Left hindlimb (tissue), 1 donor: Measurements from ENCODE around the gene TEX53.
A peak's percentile ranks its signal among the peaks of the same experiment; 100 is the strongest.

ENCODE experiments used
- DNase-seq: peaks from one replicate; pipeline ENCODE4 v3.0.0-alpha.2; 2018

TEX53 gene

DNA sequence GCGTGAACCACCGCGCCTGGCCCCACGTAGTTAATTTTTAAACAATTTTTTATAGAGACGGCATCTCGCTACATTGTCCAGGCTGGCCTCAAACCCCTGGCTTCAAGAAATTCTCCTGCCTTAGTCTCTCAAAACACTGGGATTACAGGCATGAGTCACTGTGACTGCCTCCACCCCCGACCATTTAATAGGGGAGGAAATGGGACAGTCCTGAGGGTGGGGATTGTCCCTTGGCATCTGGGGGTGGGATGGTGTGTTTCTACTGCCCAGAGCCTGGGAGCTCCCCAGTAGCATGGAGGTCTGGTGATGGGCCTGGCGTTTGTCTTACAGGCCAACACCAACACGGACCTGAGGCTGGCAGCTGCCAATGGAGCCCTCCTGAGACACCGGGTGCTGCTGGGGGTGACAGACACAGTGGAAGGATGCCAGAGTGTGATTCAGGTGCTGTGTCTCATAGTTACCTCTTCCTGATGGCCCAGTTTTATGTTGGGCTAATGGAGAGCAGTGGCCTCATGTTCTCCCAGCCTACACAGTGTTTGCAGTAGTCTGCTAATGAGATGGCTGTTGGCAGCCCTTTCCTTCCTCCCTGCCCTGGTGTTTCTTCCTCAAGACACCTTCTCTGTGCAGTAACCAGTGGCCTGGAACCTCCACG, 24.0 kb downstream of the TEX53 start:
- DNase-seq, result no peak

DNA sequence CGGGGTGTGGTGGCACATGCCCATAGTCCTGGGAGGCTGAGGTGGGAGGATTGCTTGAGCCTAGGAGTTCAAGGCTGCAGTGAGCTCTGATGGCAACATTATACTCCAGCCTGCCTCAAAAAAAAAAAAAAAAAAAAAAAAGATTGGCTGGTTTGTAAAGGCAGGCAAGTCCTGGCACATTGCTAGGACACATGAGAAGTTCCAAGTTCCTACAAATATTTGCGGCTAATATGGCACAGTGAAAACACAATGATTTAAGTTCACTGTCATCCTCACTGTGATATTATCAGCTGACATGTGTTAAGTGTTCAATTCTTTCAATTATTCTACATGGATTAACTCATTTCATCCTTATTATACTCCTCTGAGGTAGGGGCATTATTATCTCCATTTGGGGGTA, 26.4 kb downstream of the TEX53 start:
- DNase-seq, result no peak

DNA sequence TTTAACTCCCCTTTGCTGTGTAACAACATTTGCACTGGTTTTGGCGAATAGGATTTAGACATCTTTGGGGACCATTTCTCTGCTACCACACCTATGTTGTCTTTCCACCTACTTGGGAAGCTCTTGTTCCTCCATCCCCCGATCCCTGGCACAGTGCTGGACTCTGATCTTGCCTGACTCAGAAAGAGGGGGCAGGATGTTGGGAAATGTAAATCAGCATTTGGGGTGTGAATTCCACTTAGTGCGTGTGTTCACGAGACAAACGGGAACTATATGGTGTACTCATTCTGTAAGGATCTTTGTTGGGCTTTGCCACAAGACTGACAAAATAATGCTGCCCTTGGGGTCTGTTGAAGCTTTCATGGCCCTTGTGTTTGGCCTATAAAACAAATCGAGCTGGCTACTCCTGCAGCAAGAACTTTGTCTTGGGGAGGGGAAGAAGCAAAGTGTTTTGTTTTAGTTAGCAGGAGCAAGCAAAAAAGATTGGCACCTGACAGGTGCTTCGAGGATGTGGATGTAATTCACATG, 28.0 kb downstream of the TEX53 start:
- DNase-seq, result no peak

DNA sequence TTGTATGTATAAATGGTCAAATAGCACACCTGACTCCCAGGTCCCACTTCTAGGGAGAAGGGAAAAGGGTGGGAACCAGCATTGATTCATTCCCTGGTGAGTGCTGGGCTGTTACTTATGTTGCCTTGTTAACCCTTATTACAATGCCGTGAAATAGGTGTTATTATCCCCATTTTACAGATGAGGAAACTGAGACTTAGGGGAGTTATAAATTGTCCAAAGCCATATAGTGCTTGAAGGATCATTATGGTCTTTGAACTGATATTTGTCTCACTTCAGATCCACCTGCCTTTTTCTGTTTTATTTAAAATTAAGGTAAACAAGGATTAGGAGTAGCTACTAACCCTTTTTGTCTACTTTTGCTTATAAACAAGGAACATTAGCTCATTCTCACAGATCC, 30.1 kb downstream of the TEX53 start:
- DNase-seq, result no peak

DNA sequence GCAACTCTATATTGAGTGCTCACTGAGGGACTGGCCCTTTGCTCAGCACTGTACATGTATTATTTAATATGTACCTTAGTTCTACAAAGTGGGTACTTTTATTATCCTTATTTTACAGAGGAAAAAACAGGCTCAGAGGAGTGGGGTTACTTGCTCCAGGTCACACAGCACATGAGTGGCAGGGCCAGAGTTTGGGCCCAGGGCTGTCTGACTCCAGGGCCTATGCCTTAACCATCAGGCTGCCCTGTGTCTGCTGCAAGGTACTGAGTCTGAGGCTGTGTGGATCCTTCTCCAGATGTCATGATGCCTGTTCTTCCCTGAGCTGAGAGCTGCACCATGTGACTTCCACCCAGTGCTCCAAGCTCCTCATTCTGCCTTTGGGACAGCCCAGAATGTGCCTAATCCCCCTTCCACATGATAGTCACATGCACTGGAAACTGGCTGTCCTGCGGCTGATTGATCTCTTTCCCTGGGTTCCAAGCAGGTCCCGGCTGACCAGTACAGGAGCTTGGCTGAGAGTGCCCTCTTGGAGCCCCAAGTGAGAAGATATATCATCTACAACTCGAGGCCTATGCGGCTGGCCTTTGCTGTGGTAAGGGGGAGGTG, 31.1 kb downstream of the TEX53 start:
- DNase-seq, result no peak

DNA sequence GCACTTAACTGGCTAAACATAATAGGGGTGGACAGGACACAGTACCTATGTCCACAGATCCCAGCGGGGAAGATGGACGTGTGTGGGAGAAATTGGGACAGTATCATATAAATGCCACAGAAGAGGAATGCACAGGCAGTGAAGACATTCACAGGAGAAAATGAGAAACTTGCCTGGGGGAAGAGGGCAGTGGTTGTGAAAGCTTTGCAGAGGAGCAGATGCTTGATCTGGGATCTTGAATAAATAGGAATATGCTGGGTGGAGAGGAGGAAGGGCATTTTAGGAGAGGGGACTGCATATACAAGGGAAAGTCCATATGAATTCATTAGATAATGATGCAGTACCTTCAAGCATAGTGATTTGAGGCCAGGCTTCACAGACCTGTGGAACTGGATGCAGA, 32.9 kb downstream of the TEX53 start:
- DNase-seq, result no peak

DNA sequence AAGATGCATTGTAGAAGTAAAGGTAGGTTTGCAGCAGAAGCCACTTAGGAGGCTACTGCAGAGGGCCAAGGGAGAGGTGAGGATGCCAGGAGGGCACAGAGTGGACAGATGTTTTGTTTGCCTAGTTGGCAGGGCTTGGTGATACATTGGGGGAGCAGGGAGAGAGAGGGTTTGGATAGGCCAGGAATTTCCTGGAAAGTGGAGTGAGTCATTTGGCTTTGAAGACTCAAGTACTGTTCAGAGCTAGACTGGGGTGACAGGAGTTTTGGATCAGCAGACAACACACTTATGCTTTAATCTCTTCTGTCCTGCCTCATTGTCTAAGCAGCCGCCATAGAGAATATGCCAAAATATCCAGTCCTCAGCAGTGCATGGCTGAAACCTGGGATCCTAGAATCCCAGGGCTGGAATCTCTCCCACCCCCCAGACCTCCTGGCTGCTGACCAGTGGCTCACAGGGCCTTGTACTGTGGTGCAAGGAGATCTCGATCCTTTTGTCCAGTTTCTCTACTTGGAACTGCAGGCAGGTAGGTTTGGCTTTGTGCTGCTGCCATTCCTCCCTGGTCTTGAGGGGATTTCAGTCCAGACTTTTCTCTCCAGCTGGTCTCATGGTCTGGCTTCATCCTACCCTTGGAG, 35.5 kb downstream of the TEX53 start:
- DNase-seq, result no peak

DNA sequence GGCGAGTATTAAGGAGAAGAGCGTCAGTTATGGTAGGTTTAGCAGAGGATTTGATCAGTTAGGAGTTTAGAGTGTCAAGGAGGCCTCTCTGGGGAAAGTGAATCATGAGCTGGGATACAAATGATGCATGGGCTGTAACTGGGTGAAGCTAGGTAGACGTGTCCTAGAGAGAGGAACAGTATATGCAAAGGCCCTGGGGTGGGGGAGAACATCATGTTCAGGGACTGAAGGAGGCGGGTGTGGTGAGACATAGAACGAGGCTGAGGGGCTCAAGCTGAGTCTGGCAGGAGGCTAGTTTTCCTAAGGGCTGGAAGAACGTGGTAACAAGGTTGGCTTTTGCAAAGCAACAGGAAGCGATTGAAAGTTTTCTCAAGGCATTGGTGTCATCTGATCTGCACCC, 36.0 kb downstream of the TEX53 start:
- no peak for DNase-seq

DNA sequence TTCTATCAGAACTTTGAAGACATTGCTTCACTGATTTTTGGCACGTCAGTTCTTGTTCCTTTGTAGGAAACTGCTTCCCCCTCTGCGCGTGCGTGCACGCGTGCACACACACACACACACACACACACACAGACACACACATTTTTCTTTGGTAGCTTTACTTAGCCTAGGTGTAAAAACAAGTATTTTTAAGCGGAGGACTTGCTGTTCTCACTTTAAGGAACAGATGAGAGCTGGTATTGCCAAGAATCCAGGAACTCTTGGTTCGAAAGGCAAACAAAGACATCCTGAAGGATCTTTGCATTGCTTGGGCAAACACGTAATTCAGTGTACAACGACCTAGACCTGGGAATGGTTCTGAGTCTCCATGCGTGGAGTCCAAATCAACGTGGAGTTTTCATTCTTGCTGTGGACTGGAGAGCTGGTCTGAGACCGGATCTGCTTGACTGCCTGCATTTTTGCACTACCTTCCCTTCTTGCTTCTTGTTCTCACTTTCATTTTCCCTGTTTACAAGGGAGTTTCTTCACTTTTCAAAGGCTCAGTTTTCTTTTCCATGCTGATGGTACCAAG, 38.3 kb downstream of the TEX53 start:
- DNase-seq, result no peak

DNA sequence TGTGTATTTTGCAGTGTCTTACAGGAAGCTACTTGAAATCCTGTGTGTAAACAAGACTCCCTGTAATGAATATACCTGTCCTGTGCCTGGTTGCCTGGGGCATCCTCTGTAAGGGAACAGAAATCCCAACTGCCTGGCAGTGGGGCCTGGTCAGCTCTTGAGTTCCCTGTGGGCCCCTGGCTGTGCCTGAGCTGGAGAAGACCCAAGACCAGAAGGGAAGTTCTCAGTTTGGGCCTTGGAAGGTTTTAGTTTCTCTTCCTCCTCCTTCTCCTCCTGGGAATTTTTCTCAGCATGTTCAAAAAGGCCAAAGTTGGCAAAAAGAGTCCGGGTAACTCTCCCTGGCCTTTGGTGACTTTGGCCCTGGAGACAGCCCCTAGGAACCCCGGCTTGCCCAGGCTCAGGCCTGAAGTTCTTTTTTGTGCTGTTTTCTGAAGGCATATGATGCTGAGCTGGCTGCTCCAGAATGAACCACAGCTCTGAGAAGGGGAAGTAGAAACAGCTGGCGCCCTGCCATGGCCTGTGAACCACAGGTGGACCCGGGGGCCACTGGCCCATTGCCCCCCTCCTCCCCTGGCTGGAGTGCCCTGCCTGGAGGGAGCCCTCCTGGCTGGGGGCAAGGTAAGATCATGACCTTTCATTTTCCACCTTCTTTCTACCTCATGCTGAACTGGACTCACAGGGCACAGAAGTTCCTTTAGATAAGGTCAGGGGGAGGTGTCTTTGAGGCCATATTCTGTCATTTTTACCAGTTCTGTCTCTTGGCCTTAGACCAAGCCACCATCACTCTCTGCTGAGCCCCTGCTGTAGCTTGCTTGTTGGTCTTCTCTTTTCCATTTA, 40.7 kb downstream of the TEX53 start:
- no peak for DNase-seq

DNA sequence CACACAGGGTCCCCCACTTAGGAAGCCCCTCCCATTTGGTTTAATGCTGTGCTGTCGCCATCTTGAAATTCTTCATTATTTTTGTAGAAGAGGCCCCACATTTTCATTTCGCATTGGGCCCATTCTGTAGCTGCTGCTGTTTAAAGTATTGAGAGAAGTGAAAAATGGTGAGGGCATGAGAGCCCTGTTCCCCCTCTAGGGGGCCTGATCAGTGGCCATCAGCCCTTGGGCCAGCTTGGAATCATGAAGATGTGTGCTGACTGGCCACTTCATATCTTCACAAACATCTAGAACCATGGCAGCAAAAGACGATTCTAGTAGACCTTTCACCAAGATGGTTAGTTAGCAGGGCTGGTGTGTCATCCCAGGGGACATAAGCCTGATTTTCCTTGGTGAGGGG, 43.2 kb downstream of the TEX53 start:
- DNase-seq, result no peak

DNA sequence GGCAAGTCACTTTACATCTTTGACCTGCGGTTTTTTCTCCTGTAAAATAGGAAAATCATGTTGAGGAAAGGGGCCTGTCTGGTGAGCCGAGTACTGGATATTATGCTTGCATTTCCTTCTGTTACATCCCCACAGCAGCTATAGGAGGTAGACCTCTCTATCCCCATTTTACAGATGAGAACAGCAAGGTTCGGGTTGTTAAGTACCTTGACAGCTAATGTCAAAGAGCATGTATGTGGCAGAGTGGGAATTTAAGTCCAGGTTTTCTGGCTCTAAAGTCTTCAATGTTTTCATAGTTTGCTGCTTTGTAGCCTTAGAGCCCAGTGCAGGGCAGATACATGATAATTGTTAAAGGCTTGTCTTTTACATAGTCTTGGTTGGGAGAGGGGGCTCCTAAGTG, 43.7 kb downstream of the TEX53 start:
- no peak for DNase-seq

DNA sequence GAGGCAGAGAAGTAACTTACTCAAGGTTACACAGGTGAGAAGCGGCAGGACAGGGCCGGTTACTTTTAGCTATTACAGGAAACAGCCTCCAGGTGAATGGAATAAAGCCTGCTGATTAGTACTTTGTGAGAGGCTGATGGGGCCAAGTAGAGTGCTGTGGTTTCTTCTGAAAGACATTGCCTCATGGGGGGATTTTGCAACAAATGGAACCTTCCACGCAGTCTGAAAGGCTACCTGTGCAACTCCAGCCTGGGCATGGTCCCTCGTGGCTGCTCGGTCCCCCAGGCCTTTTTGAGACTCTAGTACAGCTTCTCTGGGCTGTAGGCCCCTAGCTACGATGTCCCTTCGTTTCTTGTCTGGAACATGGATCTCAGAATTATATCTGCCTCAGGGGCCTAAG, 44.5 kb downstream of the TEX53 start:
- DNase-seq, result no peak

DNA sequence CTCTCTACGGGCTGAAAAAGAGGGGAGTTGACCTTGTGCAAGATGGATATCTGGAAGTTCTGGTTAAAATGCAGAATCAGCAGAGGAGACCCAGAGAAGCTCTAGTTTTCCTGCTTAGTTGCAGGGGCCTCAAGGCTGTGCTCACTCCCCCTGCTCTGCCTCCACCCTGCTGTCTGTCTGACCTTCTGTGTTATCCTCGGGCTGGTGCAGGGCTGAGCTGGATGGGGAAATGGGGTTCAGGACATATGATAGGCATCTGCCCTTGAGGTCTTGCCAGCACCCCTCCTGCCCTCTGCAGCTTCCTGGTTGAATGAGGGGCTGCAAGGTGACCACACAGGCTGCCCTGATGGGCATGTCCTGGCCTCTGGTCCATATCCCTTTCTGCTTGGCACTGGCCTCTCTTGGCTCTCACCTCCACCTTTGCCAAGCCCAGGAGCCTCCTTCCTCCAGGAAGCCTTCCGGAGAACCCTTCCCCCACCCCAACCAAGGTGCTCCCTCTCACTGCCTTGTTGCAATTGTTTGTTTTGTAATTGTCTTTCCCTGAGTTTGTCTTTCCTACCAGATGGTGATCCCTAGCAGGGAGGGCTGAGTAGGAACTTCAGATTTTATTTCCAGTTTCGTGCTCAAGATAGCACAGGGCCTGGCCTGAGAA, 45.2 kb downstream of the TEX53 start:
- no peak for DNase-seq

DNA sequence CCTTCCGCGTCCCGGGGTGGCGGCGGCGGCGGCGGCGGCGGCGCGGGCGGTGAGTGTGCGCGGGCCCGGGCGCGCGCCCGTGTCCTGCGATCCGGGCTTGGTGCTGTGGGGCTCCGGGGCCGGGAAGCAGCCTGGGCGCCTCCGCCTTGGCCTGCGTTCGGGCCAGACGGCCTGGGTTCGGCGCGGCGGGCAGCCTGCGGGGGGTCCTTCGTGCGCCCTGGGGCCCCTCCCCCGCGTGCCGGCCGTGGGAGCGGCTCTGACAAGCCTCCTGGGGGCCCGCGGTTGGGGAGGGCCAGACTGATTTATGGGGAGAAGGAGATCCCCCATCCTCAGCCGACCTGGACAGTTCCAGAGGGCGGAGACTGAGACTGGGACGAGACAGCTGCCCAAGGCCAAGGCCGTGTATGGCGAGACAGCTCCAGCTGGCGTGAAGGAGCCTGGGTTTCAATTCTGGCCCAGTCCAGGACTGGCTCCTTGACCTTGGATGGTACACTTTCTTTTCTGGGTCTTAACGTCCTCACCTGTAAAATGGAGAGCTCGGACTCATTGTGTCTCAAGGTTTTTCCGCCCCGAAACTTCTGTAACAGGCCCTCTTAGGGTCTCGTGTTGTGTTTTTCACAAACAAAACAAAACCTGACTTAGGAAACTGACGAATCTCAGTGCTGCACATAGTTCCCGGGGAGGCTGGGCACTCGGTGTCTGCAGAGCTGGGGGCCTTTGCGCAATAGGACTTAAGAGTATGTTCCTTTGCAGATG, 45.9 kb downstream of the TEX53 start:
- peak; percentile 72 for DNase-seq

DNA sequence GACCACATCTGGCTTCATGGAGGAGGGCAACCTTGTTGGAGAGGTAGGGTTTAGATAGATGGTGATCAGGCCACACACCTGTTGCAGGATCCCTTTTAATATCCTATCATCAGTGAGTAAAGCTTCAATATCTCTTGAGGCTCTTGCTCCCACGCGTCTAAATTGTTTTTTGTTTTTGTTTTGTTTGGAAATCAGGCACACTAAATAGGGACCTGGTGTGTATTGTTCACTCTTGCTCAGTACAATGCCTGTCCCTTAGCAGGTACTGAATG, 49.1 kb downstream of the TEX53 start:
- DNase-seq, result no peak

DNA sequence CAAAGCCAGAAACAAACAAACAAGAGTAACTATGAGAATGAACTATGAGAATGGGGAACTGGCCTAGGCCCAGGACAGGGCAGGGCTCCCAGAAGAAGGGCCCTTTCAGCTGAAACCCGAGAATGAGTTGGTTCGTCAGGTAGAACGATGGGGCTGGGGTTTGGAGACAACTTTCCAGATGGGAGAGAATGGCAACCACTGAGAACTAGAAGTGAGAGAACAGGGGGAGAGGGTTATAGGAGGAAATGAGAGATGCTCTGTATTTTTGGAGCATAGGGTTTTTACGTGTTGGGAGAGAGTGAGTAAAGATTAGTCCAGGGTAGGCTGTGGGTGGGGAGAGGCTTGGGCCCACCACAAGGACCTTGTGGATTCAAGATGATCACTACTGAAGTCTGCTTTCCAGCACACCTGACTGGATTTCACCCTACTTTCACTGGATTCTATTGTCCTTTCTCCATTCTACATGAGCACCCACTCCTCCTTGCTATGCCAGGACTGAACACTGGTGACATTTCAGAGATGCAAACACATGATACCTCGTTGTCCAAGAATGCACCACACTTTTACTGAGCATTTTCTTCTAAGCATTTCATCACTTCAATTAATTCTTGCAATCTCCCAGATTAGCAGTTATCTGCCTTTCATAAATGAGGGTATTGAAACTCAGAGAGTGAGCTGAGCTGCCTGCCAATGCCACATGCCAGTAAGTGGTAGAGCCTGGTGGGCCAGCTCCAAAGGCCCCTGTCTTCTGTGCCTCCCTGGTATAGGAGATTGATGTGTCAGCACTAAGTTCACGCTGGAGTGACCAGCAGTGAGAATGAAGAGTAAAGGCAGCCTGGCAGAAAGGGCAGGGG, 49.7 kb downstream of the TEX53 start:
- no peak for DNase-seq

DNA sequence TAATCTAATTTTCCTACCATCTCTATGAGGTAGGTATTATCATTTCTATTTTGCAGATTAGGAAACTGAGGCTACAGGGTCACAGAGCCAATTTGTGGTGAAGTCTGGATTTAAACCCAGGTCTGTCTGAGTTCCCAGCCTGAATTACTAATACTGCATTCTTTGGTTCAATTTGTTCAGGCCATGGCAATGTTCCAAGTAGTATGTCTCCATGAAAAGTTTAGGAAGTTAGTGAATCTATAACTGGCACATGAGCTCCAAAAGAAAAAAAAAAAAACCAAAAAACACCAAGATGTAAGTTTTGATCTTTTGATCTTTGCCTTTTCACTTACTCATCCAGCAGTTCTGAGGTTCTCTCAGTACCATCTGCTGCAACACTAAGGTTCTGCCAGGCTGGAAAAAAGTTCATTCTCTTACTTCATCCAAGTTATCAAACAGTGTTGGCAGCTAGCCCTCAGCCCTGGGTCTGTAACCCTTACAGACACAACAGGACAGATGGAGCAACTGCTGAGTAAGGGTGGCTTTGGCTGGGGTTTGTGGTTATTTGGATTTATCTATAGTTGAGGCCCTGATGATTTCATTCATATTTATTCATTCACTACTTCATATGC, 50.9 kb downstream of the TEX53 start:
- no peak for DNase-seq
